GM12891 (cell line): Measurements from ENCODE around the gene ARPP21.

Experiments
- POLR2A ChIP-seq: IDR thresholded peaks from 2 replicates; pipeline ENCODE4 v1.6.1; 2011; ENCODE audit warnings: low read depth, low read length, control low read depth
- POLR2AphosphoS5 ChIP-seq: IDR thresholded peaks from 2 replicates; pipeline ENCODE4 v1.6.1; 2011; ENCODE audit warnings: low read depth, low read length, control low read depth
- TAF1 ChIP-seq: IDR thresholded peaks from 2 replicates; pipeline ENCODE4 v1.6.1; 2011; ENCODE audit warnings: low read depth, low read length, control low read depth

GRCh38 chr3:35679409-35680080 is 40.2 kb downstream of the ARPP21 start:
- TF ChIP-seq POLR2A (no peak), POLR2AphosphoS5 (no peak), TAF1 (no peak)
